Measurements from ENCODE around the gene KLC4. TPM values are rescaled to one million over a fixed set of nuclear protein-coding genes. Genes with fewer than 3 reads are reported as not detected.

Gene KLC4
- total and polyA plus RNA-seq, 2 donors from 2014 or later: 33.7 to 39.0 TPM

DNA sequence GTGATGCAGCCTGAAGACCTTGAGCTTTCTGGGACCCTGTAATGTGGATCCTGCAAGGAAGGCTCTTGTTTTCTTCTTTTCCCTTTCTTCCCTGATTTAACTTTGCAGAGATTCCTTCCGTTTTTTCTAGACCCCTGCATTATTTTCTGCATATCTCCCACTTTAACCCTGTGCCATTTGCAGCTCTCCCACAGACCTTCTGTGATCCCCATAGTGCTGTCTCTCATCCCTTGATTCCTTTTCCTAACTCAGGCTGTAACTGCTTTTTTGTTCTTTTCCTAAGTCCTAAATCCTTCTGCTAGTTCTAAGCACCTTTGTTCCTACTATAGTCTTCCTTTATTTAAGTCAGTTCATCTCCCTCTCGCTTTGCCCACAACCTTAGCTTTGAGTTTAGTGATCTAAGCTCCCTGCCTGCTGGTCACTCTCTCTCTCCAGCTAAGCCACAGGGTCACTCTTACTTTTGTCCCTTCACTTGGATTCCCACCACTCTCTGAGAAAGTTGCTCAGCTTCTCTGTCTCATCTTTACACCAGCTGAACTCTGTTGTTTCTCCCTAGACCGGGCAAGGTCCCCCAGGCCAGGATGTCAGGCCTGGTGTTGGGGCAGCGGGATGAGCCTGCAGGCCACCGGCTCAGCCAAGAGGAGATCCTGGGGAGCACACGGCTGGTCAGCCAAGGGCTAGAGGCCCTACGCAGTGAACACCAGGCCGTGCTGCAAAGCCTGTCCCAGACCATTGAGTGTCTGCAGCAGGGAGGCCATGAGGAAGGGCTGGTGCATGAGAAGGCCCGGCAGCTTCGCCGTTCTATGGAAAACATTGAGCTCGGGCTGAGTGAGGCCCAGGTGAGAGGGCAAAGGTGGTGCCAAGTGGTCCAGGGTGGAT is 1.6 kb downstream of the KLC4 start:
- peaks cover 0 to 32% (median 15%) of the 10 kb centered on the region in 3 donors for H3K36me3 ChIP-seq (ENCODE audit: control insufficient read depth in 2 of 3, insufficient read depth in 3 of 3, low read length in 3 of 3)
- intact Hi-C loops (cut with DNase I): no loop called here
- H3K4me1 ChIP-seq (ENCODE audit: control insufficient read depth in 2 of 3, insufficient read depth in 2 of 3, low read depth in 1 of 3, low read length in 3 of 3): peaks cover 0 to 30% (median 3%) of the 10 kb centered on the region in 3 donors
- DNase-seq (no peak), FAIRE-seq (no peak)
- peak overlapping the region in 2 of 3 donors; percentile 2 to 74 for H3K9ac ChIP-seq (ENCODE audit: low read length in 3 of 3)
- H3K27ac ChIP-seq (ENCODE audit: low read depth in 2 of 2, low read length in 2 of 2): no peak overlapping the region
- no peaks in the 10 kb centered on the region for H3K27me3 ChIP-seq (ENCODE audit: control insufficient read depth, insufficient read depth, low read length)
- no peaks in the 10 kb centered on the region for H3K9me3 ChIP-seq (ENCODE audit: control insufficient read depth in 2 of 3, insufficient read depth in 1 of 3, low read length in 3 of 3)
- peak overlapping the region in 2 of 3 donors; percentile 96 to 99 for H3K4me3 ChIP-seq (ENCODE audit: low read length in 3 of 3)
- TF ChIP-seq, protein P1, sequence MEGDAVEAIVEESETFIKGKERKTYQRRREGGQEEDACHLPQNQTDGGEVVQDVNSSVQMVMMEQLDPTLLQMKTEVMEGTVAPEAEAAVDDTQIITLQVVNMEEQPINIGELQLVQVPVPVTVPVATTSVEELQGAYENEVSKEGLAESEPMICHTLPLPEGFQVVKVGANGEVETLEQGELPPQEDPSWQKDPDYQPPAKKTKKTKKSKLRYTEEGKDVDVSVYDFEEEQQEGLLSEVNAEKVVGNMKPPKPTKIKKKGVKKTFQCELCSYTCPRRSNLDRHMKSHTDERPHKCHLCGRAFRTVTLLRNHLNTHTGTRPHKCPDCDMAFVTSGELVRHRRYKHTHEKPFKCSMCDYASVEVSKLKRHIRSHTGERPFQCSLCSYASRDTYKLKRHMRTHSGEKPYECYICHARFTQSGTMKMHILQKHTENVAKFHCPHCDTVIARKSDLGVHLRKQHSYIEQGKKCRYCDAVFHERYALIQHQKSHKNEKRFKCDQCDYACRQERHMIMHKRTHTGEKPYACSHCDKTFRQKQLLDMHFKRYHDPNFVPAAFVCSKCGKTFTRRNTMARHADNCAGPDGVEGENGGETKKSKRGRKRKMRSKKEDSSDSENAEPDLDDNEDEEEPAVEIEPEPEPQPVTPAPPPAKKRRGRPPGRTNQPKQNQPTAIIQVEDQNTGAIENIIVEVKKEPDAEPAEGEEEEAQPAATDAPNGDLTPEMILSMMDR (IDR thresholded peaks at IDR 0.05; ENCODE audit: borderline replicate concordance, extremely low read depth, insufficient read depth): no peak

DNA sequence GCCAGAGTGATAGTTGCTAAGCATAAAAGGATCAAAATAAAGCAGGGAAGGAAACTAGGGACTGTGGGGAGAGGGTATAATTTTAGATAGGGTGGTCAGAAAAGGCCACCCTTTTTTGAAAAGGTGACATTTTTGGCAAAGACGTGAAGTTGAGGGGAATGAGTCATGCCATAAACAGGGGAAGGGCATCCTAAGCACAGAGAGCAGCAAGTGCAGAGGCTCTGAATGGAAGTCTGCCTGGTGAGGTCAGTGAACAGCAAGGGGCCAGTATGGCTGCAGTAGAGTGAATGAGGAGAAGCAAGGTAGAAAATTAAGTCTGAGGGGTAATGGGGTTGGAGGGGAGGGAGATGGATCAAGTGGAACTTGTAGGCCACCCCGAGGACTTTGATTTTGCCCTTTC is 2.4 kb downstream of the KLC4 start:
- TF ChIP-seq, protein P1 (IDR thresholded peaks at IDR 0.05; ENCODE audit: borderline replicate concordance, extremely low read depth, insufficient read depth): no peak
- Histone ChIP-seq H3K9me3 (ENCODE audit: control insufficient read depth in 2 of 3, insufficient read depth in 1 of 3, low read length in 3 of 3) (no peaks in the 10 kb centered on the region), H3K27me3 (ENCODE audit: control insufficient read depth, insufficient read depth, low read length) (no peaks in the 10 kb centered on the region), H3K4me3 (ENCODE audit: low read length in 3 of 3) (no peak overlapping the region), H3K27ac (ENCODE audit: low read depth in 2 of 2, low read length in 2 of 2) (no peak overlapping the region), H3K36me3 (ENCODE audit: control insufficient read depth in 2 of 3, insufficient read depth in 3 of 3, low read length in 3 of 3) (peaks cover 0 to 37% (median 19%) of the 10 kb centered on the region in 3 donors), H3K9ac (ENCODE audit: low read length in 3 of 3) (no peak overlapping the region), H3K4me1 (ENCODE audit: control insufficient read depth in 2 of 3, insufficient read depth in 2 of 3, low read depth in 1 of 3, low read length in 3 of 3) (peaks cover 0 to 30% (median 3%) of the 10 kb centered on the region in 3 donors)
- DNase-seq (no peak), FAIRE-seq (no peak)
- intact Hi-C loops (cut with DNase I): no loop called here

DNA sequence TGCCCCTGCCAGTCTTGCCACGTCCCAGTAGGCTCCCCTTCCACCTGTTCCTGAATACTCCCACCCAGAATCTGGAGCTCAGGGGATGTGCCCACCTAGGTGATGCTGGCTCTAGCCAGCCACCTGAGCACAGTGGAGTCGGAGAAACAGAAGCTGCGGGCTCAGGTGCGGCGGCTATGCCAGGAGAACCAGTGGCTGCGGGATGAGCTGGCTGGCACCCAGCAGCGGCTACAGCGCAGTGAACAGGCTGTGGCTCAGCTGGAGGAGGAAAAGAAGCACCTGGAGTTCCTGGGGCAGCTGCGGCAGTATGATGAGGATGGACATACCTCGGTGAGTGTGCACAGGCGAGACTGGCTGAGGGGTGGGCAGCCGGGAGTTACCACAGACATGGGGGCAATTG is 3.4 kb downstream of the KLC4 start:
- H3K4me1 ChIP-seq (ENCODE audit: control insufficient read depth in 2 of 3, insufficient read depth in 2 of 3, low read depth in 1 of 3, low read length in 3 of 3): peaks cover 0 to 28% (median 3%) of the 10 kb centered on the region in 3 donors
- no peak for DNase-seq
- intact Hi-C loops (cut with DNase I): no loop called here
- FAIRE-seq: no peak
- H3K4me3 ChIP-seq (ENCODE audit: low read length in 3 of 3): no peak overlapping the region
- no peaks in the 10 kb centered on the region for H3K27me3 ChIP-seq (ENCODE audit: control insufficient read depth, insufficient read depth, low read length)
- TF ChIP-seq, protein P1 (IDR thresholded peaks at IDR 0.05; ENCODE audit: borderline replicate concordance, extremely low read depth, insufficient read depth): no peak
- no peak overlapping the region for H3K9ac ChIP-seq (ENCODE audit: low read length in 3 of 3)
- H3K9me3 ChIP-seq (ENCODE audit: control insufficient read depth in 2 of 3, insufficient read depth in 1 of 3, low read length in 3 of 3): no peaks in the 10 kb centered on the region
- peaks cover 0 to 34% (median 19%) of the 10 kb centered on the region in 3 donors for H3K36me3 ChIP-seq (ENCODE audit: control insufficient read depth in 2 of 3, insufficient read depth in 3 of 3, low read length in 3 of 3)
- H3K27ac ChIP-seq (ENCODE audit: low read depth in 2 of 2, low read length in 2 of 2): no peak overlapping the region

Measured in kidney (tissue), 14 donors.